IPS-18c (cell line): ENCODE data around the gene MAN2C1.

Experiments
- H3K4me3 ChIP-seq: 2 replicates; pipeline ENCODE4 v1.7.0; 2013; ENCODE audit warnings: low read depth, mild to moderate bottlenecking, low read length, moderate library complexity; ENCODE audit not compliant: insufficient read depth
- H3K9me3 ChIP-seq: one replicate; pipeline ENCODE4 v1.6.1; 2013; ENCODE audit warnings: mild to moderate bottlenecking, low read length, moderate library complexity; ENCODE audit not compliant: control insufficient read depth, insufficient read depth

Gene MAN2C1

DNA sequence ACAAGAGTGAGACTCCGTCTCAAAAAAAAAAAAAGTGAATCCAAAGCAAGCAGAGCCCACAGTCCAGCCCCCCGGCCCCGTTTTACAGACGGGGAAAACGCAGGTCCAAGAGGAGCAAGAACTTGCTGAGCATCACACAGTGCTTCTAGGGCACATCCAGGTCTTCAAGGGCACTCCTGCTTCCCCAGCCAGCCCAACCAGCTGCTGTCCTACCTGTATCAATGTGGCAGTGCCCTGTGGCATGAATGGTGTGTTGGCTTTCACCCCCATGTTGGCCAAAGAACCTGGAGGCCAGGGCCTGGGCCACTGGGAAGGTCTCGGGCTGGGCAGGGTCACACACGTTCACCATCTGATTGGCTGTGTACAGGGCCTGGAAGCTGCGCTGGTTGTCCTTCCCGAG, 4.6 kb downstream of the MAN2C1 start:
- H3K9me3 ChIP-seq: no peaks in the 10 kb centered on the region

DNA sequence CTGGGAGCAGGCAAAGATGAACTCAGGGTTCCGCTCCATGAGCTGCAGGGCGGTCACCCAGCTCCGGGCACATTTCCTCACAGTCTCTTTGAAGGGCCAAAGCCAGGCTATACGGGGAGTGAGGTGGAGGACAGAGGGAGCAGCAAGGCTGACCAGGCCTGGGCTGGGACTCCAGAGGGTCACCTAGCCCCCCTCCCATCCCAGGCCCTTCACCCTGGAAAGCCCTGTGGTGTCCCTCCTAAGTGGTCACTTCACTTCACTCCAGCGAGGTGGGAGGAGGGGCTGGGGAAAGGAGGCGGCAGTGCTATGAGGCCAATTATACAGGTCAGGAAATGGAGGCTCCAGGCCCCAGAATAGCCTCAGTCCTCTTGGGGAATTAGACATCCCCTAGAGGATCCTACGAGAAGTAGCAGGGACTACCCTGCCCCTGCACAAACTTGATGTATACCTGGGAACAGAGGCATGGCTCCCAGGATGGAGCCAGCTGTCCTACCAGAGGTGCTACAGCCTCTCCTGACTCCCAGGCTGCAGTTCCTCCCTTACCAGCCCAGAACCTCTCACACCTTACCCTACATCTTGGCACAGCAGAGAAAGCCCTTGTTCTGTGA, 5.7 kb downstream of the MAN2C1 start:
- Histone ChIP-seq H3K9me3 (no peaks in the 10 kb centered on the region), H3K4me3 (no peak overlapping the region)

More for the DNA sequence above, 4.6 kb downstream of the MAN2C1 start:
- H3K4me3 ChIP-seq: no peak overlapping the region

DNA sequence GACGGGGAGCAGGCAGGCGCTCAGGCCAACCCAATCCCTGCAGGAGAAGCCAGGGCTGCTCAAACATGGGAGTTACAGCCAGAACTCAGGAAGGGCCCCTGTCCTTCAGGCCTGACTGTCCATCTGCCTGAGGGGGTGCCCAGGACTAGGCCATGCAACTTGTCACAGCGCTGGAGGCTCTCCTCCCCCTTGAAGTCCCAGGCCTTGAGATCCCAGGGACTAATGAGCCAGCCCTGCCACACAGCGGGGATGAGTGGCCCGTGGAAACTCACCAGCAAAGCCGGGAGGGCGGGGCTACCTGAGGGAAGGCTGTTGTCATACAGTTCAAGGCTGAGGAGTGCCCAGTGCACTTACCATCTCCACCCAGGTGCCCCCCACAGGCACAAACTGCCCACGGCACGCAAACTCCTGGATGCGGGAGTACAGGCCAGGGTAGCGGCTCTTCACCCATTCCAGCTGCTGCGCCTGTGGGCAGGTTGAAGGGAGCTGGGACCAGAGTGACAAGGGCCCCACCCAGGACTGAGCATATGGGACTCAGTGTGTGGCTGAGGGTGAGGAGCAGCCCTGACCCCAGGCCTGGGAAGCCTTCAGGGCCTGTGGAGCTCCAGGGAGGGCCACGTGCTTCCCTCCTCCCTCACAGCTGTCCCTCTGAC, 6.3 kb downstream of the MAN2C1 start:
- H3K4me3 ChIP-seq: no peak overlapping the region

DNA sequence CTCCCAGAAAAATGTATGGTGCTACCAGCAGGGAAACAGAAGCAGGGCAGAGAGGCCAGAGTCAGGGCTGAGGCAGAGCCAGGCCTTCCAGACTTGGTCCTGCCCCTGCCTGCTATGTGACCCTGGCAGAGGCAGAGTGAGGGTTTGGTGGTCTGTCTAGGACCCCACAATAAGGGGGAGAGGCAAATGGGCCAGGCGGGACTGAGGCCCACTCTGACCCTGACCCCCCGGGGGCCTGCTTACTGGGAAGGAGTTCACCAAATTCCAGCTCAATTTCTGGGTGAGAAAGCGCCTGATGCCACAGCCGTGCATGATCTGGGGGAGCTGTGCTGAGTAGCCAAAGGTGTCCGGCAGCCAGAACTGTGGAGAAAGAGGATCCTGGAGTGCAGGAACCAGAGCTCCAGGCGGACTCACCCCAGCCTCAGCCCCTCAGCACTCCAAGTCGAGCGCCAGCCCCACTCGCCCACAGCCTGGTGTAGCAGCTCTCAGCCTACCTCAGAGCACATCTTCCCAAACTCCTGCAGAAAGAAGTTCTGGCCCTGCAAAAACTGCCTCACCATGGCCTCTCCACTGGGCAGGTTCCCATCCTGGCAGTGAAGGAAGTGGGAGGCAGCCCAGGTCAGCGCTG, 6.9 kb downstream of the MAN2C1 start:
- H3K9me3 ChIP-seq: no peaks in the 10 kb centered on the region
- H3K4me3 ChIP-seq: no peak overlapping the region; the same call in 1 of the 2 replicates

More for the DNA sequence above, 6.3 kb downstream of the MAN2C1 start:
- H3K9me3 ChIP-seq: no peaks in the 10 kb centered on the region

DNA sequence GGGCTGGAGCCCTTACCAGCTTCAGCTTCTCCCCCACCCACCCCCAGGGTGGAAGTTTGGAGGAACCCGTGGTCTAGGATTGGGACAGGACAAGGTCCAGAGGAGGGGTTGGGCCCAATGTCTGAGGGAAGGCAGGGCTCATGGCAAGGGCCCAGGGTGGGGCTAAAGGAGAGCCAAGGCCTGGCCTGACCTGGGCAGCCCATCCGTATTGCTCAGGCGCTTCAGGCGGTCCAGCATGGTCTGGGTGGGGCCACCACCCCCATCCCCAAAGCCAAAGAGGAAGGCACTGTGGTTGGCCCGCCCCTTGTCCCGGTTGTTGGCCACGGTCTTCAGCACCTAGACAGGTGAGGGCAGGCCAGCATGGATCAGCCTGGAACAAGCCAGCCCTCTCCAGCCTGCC, 7.6 kb downstream of the MAN2C1 start:
- Histone ChIP-seq H3K4me3 (no peak overlapping the region), H3K9me3 (no peaks in the 10 kb centered on the region)

DNA sequence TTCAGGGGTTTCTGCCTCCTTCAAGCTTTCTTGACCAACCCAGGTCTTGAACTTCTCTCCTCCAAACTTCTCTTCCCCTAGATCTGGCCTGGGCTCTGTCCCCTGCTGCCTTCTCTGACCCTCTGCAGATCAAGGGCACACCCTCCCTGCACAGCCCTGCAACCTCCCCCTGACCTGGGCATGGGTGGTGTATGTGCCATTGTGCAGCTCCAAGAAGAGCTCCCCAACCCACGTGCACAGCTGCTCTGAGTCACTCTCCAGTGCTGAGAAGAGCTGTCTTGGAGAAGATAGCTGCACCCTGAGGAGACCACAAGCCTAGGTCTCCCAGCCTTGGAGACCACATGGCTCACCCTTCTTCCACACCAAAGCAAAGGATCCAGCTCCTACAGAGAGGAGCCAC, 8.0 kb downstream of the MAN2C1 start:
- H3K9me3 ChIP-seq: no peaks in the 10 kb centered on the region

DNA sequence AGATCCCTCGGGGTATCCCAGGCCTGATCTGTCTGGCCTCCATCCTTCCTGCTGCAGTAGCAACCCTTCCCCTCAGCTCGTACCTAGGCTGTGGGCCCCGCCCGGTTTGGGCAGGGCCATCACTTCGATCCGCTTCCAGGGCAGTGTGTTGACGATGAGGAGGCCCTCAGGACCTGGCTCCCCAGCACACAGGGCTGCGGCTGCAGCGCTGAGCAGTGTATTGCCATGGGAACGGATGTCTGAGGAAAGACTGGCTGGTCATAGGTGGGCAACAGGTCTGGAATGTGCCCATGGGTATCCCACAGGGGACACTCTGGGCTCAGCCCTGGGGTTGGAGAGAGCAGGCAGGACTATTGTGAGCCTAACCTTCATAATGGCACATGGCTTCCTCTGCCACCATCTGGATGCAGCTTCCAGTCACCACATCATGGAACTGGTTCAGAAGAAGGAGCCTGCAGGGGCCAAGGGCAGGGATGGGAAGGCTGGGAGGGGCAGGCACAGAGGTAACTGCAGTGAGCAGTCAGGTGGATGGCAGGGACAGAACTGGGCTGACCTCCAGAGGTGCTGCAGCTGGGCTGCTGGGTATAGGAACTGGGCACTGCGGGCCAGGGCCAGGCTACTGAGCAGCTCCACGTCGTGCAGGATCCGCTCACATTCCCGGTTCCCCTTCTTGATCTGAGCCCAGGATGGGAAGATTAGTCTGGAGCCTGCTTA, 8.7 kb downstream of the MAN2C1 start:
- H3K9me3 ChIP-seq: no peaks in the 10 kb centered on the region
- no peak overlapping the region for H3K4me3 ChIP-seq

More for the DNA sequence above, 8.0 kb downstream of the MAN2C1 start:
- H3K4me3 ChIP-seq: no peak overlapping the region

DNA sequence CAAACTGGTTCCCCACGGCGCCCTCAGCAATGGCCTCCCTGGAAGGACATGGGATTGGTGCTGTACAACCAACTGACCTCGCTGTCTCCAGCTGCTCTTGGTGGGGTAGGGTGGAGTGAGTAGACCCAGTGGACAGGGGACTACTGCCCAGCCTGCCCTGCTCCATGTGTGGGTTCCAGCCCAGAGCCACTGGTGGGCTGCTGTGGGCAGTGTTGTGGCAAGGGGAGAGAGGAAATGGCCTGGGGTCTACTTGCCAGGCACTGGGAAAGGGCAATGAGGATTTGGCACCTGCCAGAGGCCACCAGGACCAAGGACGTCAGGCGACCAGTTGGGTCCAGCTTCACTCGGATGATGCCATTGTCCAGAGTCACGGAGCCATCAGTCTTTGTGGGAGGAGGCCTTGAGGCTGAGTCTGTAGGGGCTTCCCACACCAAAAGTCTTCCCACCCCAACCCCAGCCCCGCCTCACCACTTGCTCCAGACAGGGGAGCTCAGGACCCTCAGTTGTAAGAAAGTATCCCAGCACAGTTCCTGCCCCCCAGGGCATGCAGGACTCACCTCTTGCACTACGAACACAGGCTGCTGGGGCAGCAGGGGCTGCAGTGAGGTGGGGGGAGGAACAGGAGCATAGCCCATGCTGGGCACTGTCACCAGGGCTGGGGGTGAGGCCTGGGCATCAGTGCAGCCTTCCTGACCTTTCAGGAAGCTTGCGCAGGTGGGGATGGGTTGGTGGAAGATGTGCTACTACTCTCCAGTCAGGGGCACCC, 9.5 kb downstream of the MAN2C1 start:
- Histone ChIP-seq H3K9me3 (no peaks in the 10 kb centered on the region), H3K4me3 (no peak overlapping the region)

DNA sequence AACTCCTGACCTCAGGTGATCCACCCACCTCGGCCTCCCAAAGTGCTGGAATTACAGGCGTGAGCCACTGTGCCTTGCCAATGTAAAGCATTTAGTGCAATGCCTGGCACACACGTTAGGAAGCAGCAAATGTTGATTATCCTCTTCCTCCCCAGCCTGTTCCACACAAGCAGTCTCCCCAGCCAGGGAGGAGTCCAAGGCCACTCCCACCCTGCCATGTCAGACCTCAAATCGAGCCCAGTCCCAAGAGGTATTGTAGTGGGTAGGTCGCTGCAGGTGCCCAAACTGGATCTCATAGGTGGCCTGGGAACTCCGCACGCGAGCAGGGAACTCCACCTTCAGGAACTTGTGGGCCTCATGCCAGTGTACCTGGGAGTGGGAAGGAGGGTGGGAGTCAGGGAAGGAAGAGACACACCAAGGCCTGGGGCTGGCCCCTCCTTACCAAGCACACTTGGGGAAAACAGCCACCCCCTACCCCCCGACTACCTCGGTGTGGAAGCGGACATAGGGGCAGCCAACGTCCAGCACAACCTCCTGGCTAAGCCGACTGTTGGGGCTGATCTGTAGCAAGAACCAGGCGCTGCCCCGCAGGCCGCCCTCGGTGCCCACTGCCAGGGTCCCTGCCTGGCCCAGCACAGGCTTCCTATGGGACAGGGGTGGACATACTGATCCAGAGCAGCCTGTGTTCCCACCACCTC, 10.3 kb downstream of the MAN2C1 start:
- H3K4me3 ChIP-seq: no peak overlapping the region
- no peaks in the 10 kb centered on the region for H3K9me3 ChIP-seq

DNA sequence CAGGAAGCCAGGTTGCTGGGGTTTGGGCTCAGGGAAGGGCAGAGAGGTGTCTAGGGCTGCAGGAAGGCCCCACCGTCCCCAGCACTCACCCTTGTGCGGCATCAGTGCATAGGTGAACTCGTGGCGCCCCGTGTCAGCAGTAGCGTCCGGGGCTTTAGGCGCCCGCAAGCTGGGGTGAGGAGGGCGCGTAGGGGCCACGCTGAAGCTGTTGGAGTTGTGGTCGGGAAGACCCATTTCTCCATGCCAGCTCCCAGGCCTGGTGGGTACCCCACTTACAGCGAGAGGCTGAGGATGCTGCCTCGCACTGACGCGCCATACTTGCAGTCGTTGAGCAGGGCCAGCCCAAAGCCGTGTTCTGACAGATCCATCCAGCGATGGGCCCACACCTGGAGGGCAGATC, 11.9 kb downstream of the MAN2C1 start:
- Histone ChIP-seq H3K9me3 (no peaks in the 10 kb centered on the region), H3K4me3 (no peak overlapping the region)

DNA sequence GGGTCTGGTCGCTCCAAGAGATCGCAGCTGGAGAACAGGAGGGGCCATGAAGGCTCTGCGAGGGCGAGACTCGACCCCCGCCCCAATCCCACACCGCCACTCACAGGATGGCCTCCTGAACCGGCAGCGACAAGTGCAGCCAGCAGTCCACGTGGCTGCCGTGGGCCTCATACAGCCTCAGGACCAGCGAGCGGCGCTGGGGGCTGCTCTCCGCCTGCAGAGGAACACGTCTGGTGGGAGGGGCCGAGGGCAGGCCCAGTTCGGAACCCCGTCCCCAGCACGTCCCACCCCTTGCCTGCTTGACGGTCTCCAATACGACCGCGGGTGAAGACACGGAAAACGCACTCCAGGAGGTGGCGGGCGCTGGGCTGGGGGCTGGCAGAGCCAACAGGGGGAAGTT, 12.4 kb downstream of the MAN2C1 start:
- no peak overlapping the region for H3K4me3 ChIP-seq
- H3K9me3 ChIP-seq: no peaks in the 10 kb centered on the region

DNA sequence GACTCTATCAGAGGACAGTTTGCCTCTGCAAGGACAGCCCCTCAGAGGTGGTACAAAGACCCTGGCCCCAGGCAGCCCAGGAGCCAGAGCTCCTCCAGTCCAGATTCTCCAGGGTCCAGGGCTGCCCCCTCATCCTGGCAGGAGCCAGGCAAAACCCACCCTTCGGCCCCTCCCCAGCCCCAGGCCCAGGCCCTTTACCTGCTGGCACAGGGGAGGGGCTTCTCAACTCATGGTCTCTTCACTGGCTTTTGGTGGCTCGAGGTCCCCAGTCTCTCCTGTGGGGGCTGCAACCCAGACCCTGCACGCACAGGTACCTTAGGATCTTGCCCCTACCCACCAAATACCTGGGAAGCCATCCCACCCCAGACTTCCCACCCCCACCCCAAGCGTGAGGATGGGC, 13.0 kb downstream of the MAN2C1 start:
- H3K4me3 ChIP-seq: no peak overlapping the region
- no peaks in the 10 kb centered on the region for H3K9me3 ChIP-seq

DNA sequence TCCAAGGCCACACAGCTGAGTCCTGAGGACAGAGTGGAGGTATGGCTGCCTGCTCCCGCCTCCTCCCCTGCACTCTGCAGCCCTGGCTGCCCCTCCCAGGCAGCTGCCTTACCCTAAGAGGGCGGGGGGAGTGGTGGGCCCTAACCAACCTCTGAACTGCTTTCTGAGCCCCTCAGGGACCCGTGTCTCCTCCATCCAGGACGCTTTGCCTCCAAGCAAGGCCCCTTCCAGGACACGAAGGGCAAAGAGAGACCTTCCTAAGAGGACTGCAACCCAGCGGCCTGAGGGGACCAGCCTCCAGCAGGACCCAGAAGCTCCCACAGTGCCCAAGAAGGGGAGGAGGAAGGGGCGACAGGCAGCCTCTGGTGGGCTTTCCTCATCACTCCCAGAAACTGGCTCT, 14.0 kb downstream of the MAN2C1 start:
- Histone ChIP-seq H3K9me3 (no peaks in the 10 kb centered on the region), H3K4me3 (no peak overlapping the region)

DNA sequence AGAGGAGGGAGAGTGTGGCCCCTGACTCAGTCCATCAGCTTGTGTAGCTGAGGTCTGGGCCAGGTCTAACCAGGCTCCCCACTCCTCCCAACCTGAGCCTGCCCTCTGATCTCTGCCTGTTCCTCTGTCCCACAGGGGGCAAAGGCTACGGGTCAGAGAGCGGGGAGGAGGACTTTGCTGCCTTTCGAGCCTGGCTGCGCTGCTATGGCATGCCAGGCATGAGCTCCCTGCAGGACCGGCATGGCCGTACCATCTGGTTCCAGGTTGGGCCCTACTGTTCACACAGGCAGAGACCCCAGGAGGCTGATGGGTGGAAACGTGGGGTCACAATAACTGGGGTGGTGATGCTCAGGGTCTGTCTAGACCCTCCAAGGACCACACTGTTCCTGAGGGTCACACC, 14.8 kb downstream of the MAN2C1 start:
- no peaks in the 10 kb centered on the region for H3K9me3 ChIP-seq
- no peak overlapping the region for H3K4me3 ChIP-seq

DNA sequence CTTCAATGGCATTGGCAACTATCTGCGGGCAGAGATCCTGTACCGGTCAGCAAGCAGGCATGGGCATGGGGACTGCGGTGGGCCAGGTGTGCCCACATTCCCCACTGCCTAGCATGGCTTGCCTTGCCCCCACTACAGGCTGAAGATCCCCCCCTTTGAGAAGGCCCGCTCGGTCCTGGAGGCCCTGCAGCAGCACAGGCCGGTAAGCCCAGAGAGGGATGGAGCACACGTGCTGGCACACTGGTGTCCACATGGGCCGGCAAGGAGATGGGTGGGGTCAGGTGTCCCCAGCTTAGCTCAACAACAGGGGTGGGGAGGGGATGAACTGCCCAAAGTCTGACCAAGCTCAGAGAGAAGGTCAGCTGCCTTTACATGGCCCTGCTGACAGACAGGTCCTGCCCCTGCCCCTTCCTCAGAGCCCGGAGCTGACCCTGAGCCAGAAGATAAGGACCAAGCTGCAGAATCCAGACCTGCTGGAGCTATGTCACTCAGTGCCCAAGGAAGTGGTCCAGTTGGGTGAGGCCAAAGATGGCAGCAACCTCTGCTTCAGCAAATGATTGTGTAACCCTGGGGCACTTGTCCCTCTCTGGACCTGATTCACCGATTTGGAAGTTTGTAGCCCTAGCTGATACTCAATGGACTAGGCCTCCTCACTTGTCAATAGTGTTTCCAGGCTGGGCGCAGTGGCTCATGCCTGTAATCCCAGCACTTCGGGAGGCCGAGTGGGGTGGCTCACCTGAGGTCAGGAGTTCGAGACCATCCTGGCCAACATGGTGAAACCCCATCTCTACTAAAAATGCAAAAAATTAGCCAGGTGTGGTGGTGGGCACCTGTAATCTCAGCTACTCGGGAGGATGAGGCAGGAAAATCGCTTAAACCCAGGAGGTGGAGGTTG, 16.0 kb downstream of the MAN2C1 start:
- H3K4me3 ChIP-seq: no peak overlapping the region
- no peaks in the 10 kb centered on the region for H3K9me3 ChIP-seq
